ENCODE results near the gene CRB1. TPM values are rescaled to one million over a fixed set of nuclear protein-coding genes. Genes with fewer than 3 reads are reported as not detected.

CRB1 gene
- polyA plus RNA-seq, 1 donor from 2014 or later: 2.3 TPM

GRCh38 chr1:197306381-197307062, 38.5 kb downstream of the CRB1 start:
- H3K27me3 ChIP-seq (ENCODE audit: insufficient read depth, low read depth, low read length): no peaks in the 10 kb centered on the region
- no peak overlapping the region for H3K27ac ChIP-seq (ENCODE audit: low read length)
- no peaks in the 10 kb centered on the region for H3F3A ChIP-seq (ENCODE audit: insufficient read depth, low read length, poor library complexity, severe bottlenecking)
- TF ChIP-seq EP300 (conservative IDR thresholded peaks at IDR 0.05; ENCODE audit: poor library complexity, severe bottlenecking): no peak
- TF ChIP-seq RAD21 (conservative IDR thresholded peaks at IDR 0.05): no peak
- TF ChIP-seq REST (IDR thresholded peaks at IDR 0.05; ENCODE audit: borderline replicate concordance): no peak
- TF ChIP-seq POLR2AphosphoS5 (IDR thresholded peaks at IDR 0.05): no peak
- TF ChIP-seq CTCF (IDR thresholded peaks at IDR 0.05; ENCODE audit: poor library complexity, severe bottlenecking): no peak
- TF ChIP-seq TAF1 (IDR thresholded peaks at IDR 0.05; ENCODE audit: low read depth): no peak
- TF ChIP-seq SMC3 (conservative IDR thresholded peaks at IDR 0.05; ENCODE audit: poor library complexity): no peak
- TF ChIP-seq MXI1 (conservative IDR thresholded peaks at IDR 0.05; ENCODE audit: poor library complexity, severe bottlenecking): no peak
- no peak for TF ChIP-seq EZH2 (IDR thresholded peaks at IDR 0.05; ENCODE audit: borderline replicate concordance, insufficient read depth, low read length, poor library complexity, severe bottlenecking)
- H3K4me2 ChIP-seq (ENCODE audit: low read length): no peak overlapping the region
- no peaks in the 10 kb centered on the region for H3K9me2 ChIP-seq (ENCODE audit: insufficient read depth, low read length)
- H3K4me3 ChIP-seq (ENCODE audit: low read length): no peak overlapping the region
- H2AFZ ChIP-seq (ENCODE audit: low read depth, low read length): no peak overlapping the region
- no peaks in the 10 kb centered on the region for H3K79me2 ChIP-seq (replicated peaks; ENCODE audit: insufficient read depth, low read length)
- no peak overlapping the region for H3K9ac ChIP-seq (ENCODE audit: low read length)
- no peaks in the 10 kb centered on the region for H4K20me1 ChIP-seq (ENCODE audit: insufficient read depth)
- no peaks in the 10 kb centered on the region for H3K36me3 ChIP-seq (ENCODE audit: insufficient read depth, low read length)
- no peaks in the 10 kb centered on the region for H3K9me3 ChIP-seq (ENCODE audit: low read length)

- TF ChIP-seq CTCF (IDR thresholded peaks at IDR 0.05; ENCODE audit: poor library complexity, severe bottlenecking) (no peak), POLR2AphosphoS5 (IDR thresholded peaks at IDR 0.05) (no peak), MXI1 (conservative IDR thresholded peaks at IDR 0.05; ENCODE audit: poor library complexity, severe bottlenecking) (no peak), RAD21 (conservative IDR thresholded peaks at IDR 0.05) (no peak), REST (IDR thresholded peaks at IDR 0.05; ENCODE audit: borderline replicate concordance) (no peak), SMC3 (conservative IDR thresholded peaks at IDR 0.05; ENCODE audit: poor library complexity) (no peak), TAF1 (IDR thresholded peaks at IDR 0.05; ENCODE audit: low read depth) (no peak), EP300 (conservative IDR thresholded peaks at IDR 0.05; ENCODE audit: poor library complexity, severe bottlenecking) (no peak), EZH2 (IDR thresholded peaks at IDR 0.05; ENCODE audit: borderline replicate concordance, insufficient read depth, low read length, poor library complexity, severe bottlenecking) (no peak)
- no peaks in the 10 kb centered on the region for H3K27me3 ChIP-seq (ENCODE audit: insufficient read depth, low read depth, low read length)
- H3K9me3 ChIP-seq (ENCODE audit: low read length): no peaks in the 10 kb centered on the region
- no peak overlapping the region for H3K4me2 ChIP-seq (ENCODE audit: low read length)
- H2AFZ ChIP-seq (ENCODE audit: low read depth, low read length): no peak overlapping the region
- no peaks in the 10 kb centered on the region for H4K20me1 ChIP-seq (ENCODE audit: insufficient read depth)
- no peaks in the 10 kb centered on the region for H3K9me2 ChIP-seq (ENCODE audit: insufficient read depth, low read length)
- H3K27ac ChIP-seq (ENCODE audit: low read length): no peak overlapping the region
- H3K9ac ChIP-seq (ENCODE audit: low read length): no peak overlapping the region
- no peak overlapping the region for H3K4me3 ChIP-seq (ENCODE audit: low read length)
- H3F3A ChIP-seq (ENCODE audit: insufficient read depth, low read length, poor library complexity, severe bottlenecking): no peaks in the 10 kb centered on the region
- H3K36me3 ChIP-seq (ENCODE audit: insufficient read depth, low read length): no peaks in the 10 kb centered on the region
- no peaks in the 10 kb centered on the region for H3K79me2 ChIP-seq (replicated peaks; ENCODE audit: insufficient read depth, low read length)
Observed at GRCh38 chr1:197307136-197307535, 39.1 kb downstream of the CRB1 start.

Measured in neural cell (in vitro differentiated cells).